PC-9 (cell line): ENCODE measurements around the gene MARCHF2. TPM values are rescaled to one million over a fixed set of nuclear protein-coding genes. Genes with fewer than 3 reads are reported as not detected.
"Not testable (repeated sequence)": the region's sequence is repeated elsewhere in the genome, so short reads cannot be mapped to it uniquely, and the experiment has no call there.

Experiments used
- BruUV-seq: library from RNA; stranded (reverse); fragments of 400-500 nt; replicated peaks from 2 replicates; lab custom pipeline; 2021; lab: Mats Ljungman, UMichigan
- CTCF ChIA-PET: fragments of 300-600 bp; sonication (Branson Sonifier 250); formaldehyde crosslinking; loops from one replicate; lab custom pipeline; 2022; ENCODE audit warnings: antibody characterized with exemption; lab: Charles Lee
- POLR2A ChIA-PET: fragments of 300-600 bp; sonication (Branson Sonifier 250); formaldehyde crosslinking; loops from one replicate; lab custom pipeline; 2022; ENCODE audit warnings: antibody characterized with exemption; ENCODE audit not compliant: unreplicated experiment; lab: Charles Lee
- DNase-seq, 2 experiments: peaks; one replicate each; pipeline versions ENCODE4 v3.0.0 to v3.0.0-alpha.2; 2015 to 2022; ENCODE audit warnings: mixed read lengths in 1 of 2
- H2AFZ ChIP-seq: fragments of 200-600 bp; sonication (generic); 2 replicates; pipeline ENCODE4 v1.8.1; 2017; ENCODE audit warnings: antibody characterized with exemption
- H3F3A ChIP-seq: fragments of 200-600 bp; sonication (generic); 2 replicates; pipeline ENCODE4 v1.8.1; 2017; ENCODE audit warnings: antibody characterized with exemption, mild to moderate bottlenecking, low read depth; ENCODE audit not compliant: insufficient read depth
- H3K27ac ChIP-seq: fragments of 200-600 bp; sonication (generic); 2 replicates; pipeline ENCODE4 v1.6.1; 2016; ENCODE audit warnings: mixed run types
- H3K27me3 ChIP-seq: fragments of 200-600 bp; sonication (generic); 2 replicates; pipeline ENCODE4 v1.6.1; 2016; ENCODE audit warnings: low read depth, mixed run types; ENCODE audit not compliant: insufficient read depth
- H3K36me3 ChIP-seq: fragments of 200-600 bp; sonication (generic); 2 replicates; pipeline ENCODE4 v1.6.1; 2016; ENCODE audit warnings: low read depth, mixed run types
- H3K4me1 ChIP-seq: fragments of 200-600 bp; sonication (generic); replicated peaks from 2 replicates; pipeline ENCODE4 v1.6.1; 2016; ENCODE audit warnings: mixed run types; ENCODE audit not compliant: insufficient read depth
- H3K4me2 ChIP-seq: fragments of 200-600 bp; sonication (generic); 2 replicates; pipeline ENCODE4 v1.6.1; 2017; ENCODE audit warnings: mixed run types
- H3K4me3 ChIP-seq: fragments of 200-600 bp; sonication (generic); 2 replicates; pipeline ENCODE4 v1.6.1; 2016; ENCODE audit warnings: mixed run types
- H3K79me2 ChIP-seq: fragments of 200-600 bp; sonication (generic); 2 replicates; pipeline ENCODE4 v1.6.1; 2017; ENCODE audit warnings: low read depth, mixed run types
- H3K9me2 ChIP-seq: fragments of 200-600 bp; sonication (generic); 2 replicates; pipeline ENCODE4 v1.8.1; 2017; ENCODE audit warnings: mild to moderate bottlenecking; ENCODE audit not compliant: insufficient read depth
- H3K9me3 ChIP-seq: fragments of 200-600 bp; sonication (generic); 2 replicates; pipeline ENCODE4 v1.8.1; 2016; ENCODE audit warnings: low read depth; ENCODE audit not compliant: insufficient read depth
- H4K20me1 ChIP-seq: fragments of 200-600 bp; sonication (generic); 2 replicates; pipeline ENCODE4 v1.8.1; 2017; ENCODE audit not compliant: insufficient read depth
- CTCF ChIP-seq: fragments of 200-600 bp; sonication (generic); conservative IDR thresholded peaks from 2 replicates; pipeline ENCODE4 v1.6.1; 2017; ENCODE audit warnings: mixed run types, antibody characterized with exemption, mild to moderate bottlenecking, moderate library complexity
- EZH2 ChIP-seq: fragments of 200-600 bp; sonication (generic); IDR thresholded peaks from 2 replicates; pipeline ENCODE4 v1.8.0; 2017; ENCODE audit warnings: antibody characterized with exemption, low read depth
- intact Hi-C: fragments of 100-400 bp; cut with micrococcal nuclease; formaldehyde crosslinking; loops from one replicate; pipeline ENCODE4 v1.10.0; 2022; ENCODE audit not compliant: unreplicated experiment
- total RNA-seq: library from RNA; stranded (reverse); gene quantifications from 2 replicates; pipeline ENCODE4 v1.2.3, GENCODE V29; 2021

Gene MARCHF2
- total RNA-seq, 1 experiment from 2014 or later: 16.6 TPM

GRCh38 chr19:8376373-8376974 lies 36.6 kb upstream of the MARCHF2 start:
- H3F3A ChIP-seq, H3K36me3 ChIP-seq, H4K20me1 ChIP-seq, BruUV-seq, H3K9me2 ChIP-seq, H3K4me1 ChIP-seq, H3K4me3 ChIP-seq, intact Hi-C loops, H3K79me2 ChIP-seq, H3K9me3 ChIP-seq, DNase-seq, CTCF ChIA-PET, H3K4me2 ChIP-seq, H3K27me3 ChIP-seq, POLR2A ChIA-PET, H3K27ac ChIP-seq, H2AFZ ChIP-seq: not testable (repeated sequence)

- Histone ChIP-seq H3K4me3 (no peak overlapping the region), H3K27me3 (no peaks in the 10 kb centered on the region), H3K27ac (no peak overlapping the region), H3F3A (no peaks in the 10 kb centered on the region), H2AFZ (no peak overlapping the region), H3K4me2 (no peak overlapping the region), H3K79me2 (no peaks in the 10 kb centered on the region), H3K9me3 (no peaks in the 10 kb centered on the region), H3K9me2 (no peaks in the 10 kb centered on the region), H4K20me1 (no peaks in the 10 kb centered on the region), H3K36me3 (no peaks in the 10 kb centered on the region), H3K4me1 (no peaks in the 10 kb centered on the region)
- no peak for DNase-seq
- ChIA-PET POLR2A (no interaction called here), CTCF (no interaction called here)
- intact Hi-C loops: no loop called here
- no peak for TF ChIP-seq CTCF
- TF ChIP-seq EZH2: no peak
- BruUV-seq: no TSS peak
Observed at GRCh38 chr19:8377598-8377997, 35.5 kb upstream of the MARCHF2 start.

- H3F3A ChIP-seq, H2AFZ ChIP-seq, H3K4me2 ChIP-seq, intact Hi-C loops, H3K9me3 ChIP-seq, DNase-seq, H3K27me3 ChIP-seq, H3K9me2 ChIP-seq, CTCF ChIA-PET, POLR2A ChIA-PET, H3K36me3 ChIP-seq, H3K4me1 ChIP-seq, H4K20me1 ChIP-seq, BruUV-seq, H3K27ac ChIP-seq, H3K4me3 ChIP-seq, H3K79me2 ChIP-seq: not testable (repeated sequence)
Observed at GRCh38 chr19:8379156-8379891, 33.8 kb upstream of the MARCHF2 start.

GRCh38 chr19:8384569-8384968 lies 28.5 kb upstream of the MARCHF2 start:
- BruUV-seq, POLR2A ChIA-PET, H3K4me3 ChIP-seq, H3K9me2 ChIP-seq, DNase-seq, H3K27ac ChIP-seq, CTCF ChIA-PET, H3K9me3 ChIP-seq, H2AFZ ChIP-seq, H3K36me3 ChIP-seq, H4K20me1 ChIP-seq, H3K27me3 ChIP-seq, H3K4me2 ChIP-seq, intact Hi-C loops: not testable (repeated sequence)
- Histone ChIP-seq H3K79me2 (peaks cover 24% of the 10 kb centered on the region), H3K4me1 (peaks cover 44% of the 10 kb centered on the region), H3F3A (peaks cover 28% of the 10 kb centered on the region)

- DNase-seq, H3K9me2 ChIP-seq, POLR2A ChIA-PET: not testable (repeated sequence)
Observed at GRCh38 chr19:8385103-8385502, 28.0 kb upstream of the MARCHF2 start.

GRCh38 chr19:8385566-8385965 lies 27.5 kb upstream of the MARCHF2 start:
- DNase-seq: peak in 1 of 2 experiments; percentile 67
- CTCF ChIA-PET: interaction anchor here (0.7 kb wide), 1 partner anchor 17 kb away, joined by 4 read pairs; no protein-coding TSS in a partner anchor
- H4K20me1 ChIP-seq, H3K27me3 ChIP-seq, POLR2A ChIA-PET, intact Hi-C loops, H3K36me3 ChIP-seq, H3K9me2 ChIP-seq, H3K9me3 ChIP-seq, BruUV-seq, H2AFZ ChIP-seq: not testable (repeated sequence)
- Histone ChIP-seq H3F3A (peaks cover 28% of the 10 kb centered on the region), H3K27ac (peak overlapping the region; percentile 59), H3K4me1 (peaks cover 44% of the 10 kb centered on the region), H3K4me2 (peak overlapping the region; percentile 70), H3K4me3 (peak overlapping the region; percentile 28; the same call in 1 of the 2 replicates), H3K79me2 (peaks cover 25% of the 10 kb centered on the region)

More at GRCh38 chr19:8385103-8385502, 28.0 kb upstream of the MARCHF2 start:
- H4K20me1 ChIP-seq, intact Hi-C loops, H2AFZ ChIP-seq, H3K9me3 ChIP-seq, H3K36me3 ChIP-seq, H3K27me3 ChIP-seq, BruUV-seq, H3K4me3 ChIP-seq: not testable (repeated sequence)
- peaks cover 25% of the 10 kb centered on the region for H3K79me2 ChIP-seq
- CTCF ChIA-PET: interaction anchor here (0.7 kb wide), 1 partner anchor 16 kb away, joined by 4 read pairs; no protein-coding TSS in a partner anchor
- peak overlapping the region; percentile 70; the same call in 1 of the 2 replicates for H3K4me2 ChIP-seq
- peaks cover 28% of the 10 kb centered on the region for H3F3A ChIP-seq
- peaks cover 44% of the 10 kb centered on the region for H3K4me1 ChIP-seq
- peak overlapping the region; percentile 59; the same call in 1 of the 2 replicates for H3K27ac ChIP-seq
